GM12864 (cell line): Measurements from ENCODE around the gene C11orf86.

Experiments
- DNase-seq: peaks from one replicate; pipeline ENCODE4 v3.0.0-alpha.2; 2011; ENCODE audit warnings: low read depth
- H3K4me3 ChIP-seq: 2 replicates; pipeline ENCODE4 v1.5.1; 2011; ENCODE audit warnings: mild to moderate bottlenecking, low read depth, low read length, control low read depth
- CTCF ChIP-seq: IDR thresholded peaks from 2 replicates; pipeline ENCODE4 v1.5.1; 2011; ENCODE audit warnings: low read depth, mild to moderate bottlenecking, moderate library complexity, low read length, control low read depth, inconsistent platforms; ENCODE audit errors: missing control alignments

Gene C11orf86

GRCh38 chr11:66966351-66966750, 8.8 kb upstream of the C11orf86 start:
- no peak for DNase-seq
- no peak overlapping the region for H3K4me3 ChIP-seq
- no peak for TF ChIP-seq CTCF

- no peak overlapping the region for H3K4me3 ChIP-seq
- TF ChIP-seq CTCF: no peak
- no peak for DNase-seq
Measured at GRCh38 chr11:66967670-66968425, 7.3 kb upstream of the C11orf86 start.

GRCh38 chr11:66969584-66970225, 5.4 kb upstream of the C11orf86 start:
- no peak overlapping the region for H3K4me3 ChIP-seq
- TF ChIP-seq CTCF: no peak
- no peak for DNase-seq

GRCh38 chr11:66970371-66970806, 4.7 kb upstream of the C11orf86 start:
- no peak overlapping the region for H3K4me3 ChIP-seq
- no peak for TF ChIP-seq CTCF
- no peak for DNase-seq

GRCh38 chr11:66970807-66971442, 4.2 kb upstream of the C11orf86 start:
- no peak overlapping the region for H3K4me3 ChIP-seq
- no peak for DNase-seq
- no peak for TF ChIP-seq CTCF

GRCh38 chr11:66971488-66971887, 3.6 kb upstream of the C11orf86 start:
- no peak for TF ChIP-seq CTCF
- no peak overlapping the region for H3K4me3 ChIP-seq
- DNase-seq: no peak
